Measurements from ENCODE around the gene DACH2.
"Not testable (repeated sequence)": the region's sequence is repeated elsewhere in the genome, so short reads cannot be mapped to it uniquely, and the experiment has no call there.

The DACH2 gene

DNA sequence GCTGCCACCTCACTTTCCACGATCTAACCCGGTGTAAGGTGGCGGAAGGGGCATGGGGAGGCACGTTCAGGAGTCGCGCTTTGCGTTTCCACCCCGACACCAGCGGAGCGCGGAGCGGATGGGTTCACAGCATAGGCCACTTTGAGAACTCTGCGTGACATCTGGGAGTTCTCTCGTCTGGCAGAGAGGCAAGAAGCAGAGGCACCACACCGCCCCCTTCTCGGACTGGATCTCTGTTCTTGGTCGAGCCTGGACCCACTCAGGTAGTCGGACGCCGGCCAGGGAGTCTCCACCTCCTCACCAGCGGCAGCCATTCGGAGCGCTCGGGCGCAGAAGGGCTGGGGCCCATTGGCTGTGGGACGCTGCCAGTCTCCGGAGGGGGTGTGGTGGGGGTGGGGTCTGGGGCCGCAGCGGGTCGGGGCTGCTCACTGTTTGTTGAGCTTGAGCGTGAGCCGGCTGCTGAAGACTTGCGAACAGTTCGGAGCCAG lies at the start of gene DACH2:
DACH2 (plus strand) TSS at position 428 of the 488 bp plus-strand sequence.
- no peak for DNase-seq

DNA sequence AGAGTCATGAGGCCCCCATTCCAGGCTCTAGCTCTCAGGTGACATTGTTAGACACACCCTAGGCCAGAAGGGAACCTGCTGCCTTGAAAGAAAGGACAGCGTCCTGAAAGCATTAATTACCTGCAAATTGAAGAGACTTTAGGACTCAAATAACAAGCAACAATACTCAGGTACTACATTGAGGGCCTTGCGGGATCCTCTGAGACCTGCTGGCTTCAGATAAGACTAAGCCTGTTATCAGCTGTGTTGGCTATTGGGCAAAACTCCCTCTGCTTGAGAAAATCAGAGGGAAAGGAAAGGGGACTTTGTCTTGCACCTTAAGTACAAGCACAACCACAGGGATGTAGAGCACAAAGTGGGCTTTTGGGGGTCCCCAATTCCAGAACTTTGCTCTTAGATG lies 45.9 kb upstream of the DACH2 start:
- DNase-seq = no peak

- no peak for DNase-seq
Measured at GRCh38 chrX:86103061-86103460, 45.2 kb upstream of the DACH2 start.

DNA sequence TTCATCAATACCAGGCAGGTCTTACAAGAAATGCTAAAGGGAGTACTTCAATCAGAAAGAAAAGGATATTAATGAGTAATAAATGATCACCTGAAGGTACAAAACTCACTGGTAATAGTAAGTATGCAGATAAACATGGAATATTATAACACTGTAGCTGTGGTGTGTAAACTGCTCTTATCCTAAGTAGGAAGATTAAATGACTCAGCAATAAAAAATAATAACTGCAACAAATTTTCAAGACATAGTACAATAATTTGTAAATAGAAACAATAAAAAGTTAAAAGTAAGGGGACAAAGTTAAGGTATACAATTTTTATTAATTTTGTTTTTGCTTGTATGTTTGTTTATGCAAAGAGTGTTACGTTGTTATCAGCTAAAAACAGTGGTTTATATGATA lies 43.7 kb upstream of the DACH2 start:
- no peak for DNase-seq

DNA sequence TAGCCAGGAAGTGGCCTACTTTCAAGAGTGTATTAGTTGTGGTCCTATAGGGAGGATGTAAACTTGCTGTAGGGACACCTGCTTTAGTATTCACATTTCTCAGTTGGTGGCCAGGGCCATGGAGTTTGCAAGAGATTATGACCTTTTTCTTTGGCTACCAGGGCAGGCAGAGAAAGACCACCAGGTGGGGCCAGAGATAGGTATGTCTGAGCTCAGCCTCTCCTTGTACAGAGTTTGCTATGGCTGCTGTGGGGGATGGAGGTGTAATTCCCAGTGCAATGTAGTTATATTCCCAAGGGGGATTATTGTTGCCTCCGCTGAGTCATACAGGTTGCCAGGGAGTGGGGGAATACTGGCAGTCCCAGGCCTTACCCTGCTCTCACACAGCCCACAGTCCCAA lies 26.3 kb upstream of the DACH2 start:
- DNase-seq = no peak

GRCh38 chrX:86133761-86134160 lies 14.5 kb upstream of the DACH2 start:
- no peak for DNase-seq

DNA sequence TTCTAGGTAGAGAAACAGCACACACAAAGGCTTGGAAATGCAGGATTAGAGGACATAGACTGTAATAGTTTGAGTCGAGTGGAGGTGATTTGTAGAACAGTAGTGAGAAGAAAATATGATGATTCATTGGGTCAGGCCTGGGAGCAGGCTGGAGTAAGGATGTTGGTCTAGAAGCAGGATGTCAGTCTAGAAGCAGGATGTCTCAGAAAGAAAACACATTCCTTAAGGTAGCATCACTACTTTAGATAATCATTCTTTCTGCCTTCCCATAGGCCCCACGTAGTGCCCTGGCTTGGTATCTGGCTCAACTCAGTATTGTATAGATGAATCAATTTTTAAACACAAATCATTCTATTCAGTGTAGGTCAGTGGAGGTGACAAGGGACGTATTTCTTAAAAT lies 11.2 kb upstream of the DACH2 start:
- no peak for DNase-seq

DNA sequence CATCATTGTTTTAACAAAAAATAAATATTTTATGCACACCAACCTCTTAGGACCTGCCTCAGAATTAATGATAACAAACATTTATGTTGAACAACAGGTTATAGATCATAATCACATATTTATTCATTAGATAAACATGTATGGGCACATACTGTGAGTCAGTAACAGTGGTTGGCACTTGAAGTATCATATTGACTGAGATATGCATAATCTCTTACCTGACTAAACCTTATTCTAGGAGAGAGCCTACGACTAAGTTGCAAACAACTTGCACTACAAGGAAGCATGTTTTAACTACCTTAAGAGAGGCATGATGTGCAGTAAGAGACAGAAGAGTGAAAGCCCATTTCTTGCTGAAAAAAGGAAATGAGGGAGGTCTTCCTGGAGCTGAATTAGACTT lies 6.5 kb upstream of the DACH2 start:
- no peak for DNase-seq

DNA sequence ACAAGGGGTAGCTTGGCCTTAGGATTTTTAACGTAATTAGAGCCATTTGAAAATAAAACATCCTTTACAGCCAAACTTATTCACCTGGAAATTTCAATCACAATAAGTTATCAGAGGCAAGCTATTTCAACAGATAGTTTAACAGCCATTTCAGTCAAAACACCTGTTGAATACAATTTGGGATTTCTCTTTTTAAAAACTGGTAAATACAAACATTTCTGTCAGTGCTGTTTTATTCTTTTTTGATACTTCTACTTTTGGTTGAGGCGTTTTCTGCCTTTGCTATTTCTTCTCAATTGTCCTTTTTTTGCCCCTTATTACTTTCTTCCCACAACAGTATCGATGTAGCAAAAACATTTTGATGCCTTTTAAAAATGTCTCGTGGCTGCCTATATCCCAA lies 2.1 kb upstream of the DACH2 start:
- no peak for DNase-seq

DNA sequence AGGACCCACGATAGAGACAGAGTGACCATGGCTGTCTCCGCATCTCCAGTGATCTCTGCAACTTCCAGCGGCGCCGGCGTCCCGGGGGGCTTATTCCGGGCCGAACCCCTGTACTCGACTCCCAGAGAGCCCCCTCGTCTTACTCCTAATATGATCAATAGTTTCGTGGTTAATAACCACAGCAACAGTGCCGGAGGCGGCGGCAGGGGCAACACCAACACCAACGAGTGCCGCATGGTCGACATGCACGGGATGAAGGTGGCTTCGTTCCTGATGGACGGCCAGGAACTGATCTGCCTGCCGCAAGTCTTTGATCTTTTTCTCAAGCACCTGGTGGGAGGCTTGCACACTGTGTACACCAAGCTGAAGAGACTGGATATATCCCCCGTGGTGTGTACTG lies 343 bp downstream of the DACH2 start:
- DNase-seq = no peak

DNA sequence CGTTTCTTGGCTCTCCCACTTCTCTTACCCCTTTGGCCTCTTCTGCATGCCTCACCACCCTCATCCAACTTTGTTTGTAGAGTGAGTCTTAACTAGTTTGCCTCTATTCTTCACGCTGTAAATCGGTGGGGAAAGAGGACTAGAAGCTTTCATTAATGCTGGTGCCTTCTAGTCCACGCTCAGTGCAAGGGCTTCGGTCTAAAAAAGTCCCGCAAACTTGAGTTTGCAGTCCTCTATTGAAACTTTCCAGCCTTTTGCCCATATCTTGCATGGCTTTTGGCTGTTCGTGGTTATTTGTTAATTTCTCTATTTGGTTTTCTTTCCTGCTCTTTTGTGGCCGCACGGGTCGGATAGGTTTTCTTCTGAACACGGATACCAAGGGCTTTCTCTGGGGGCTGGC lies 868 bp downstream of the DACH2 start:
- no peak for DNase-seq

DNA sequence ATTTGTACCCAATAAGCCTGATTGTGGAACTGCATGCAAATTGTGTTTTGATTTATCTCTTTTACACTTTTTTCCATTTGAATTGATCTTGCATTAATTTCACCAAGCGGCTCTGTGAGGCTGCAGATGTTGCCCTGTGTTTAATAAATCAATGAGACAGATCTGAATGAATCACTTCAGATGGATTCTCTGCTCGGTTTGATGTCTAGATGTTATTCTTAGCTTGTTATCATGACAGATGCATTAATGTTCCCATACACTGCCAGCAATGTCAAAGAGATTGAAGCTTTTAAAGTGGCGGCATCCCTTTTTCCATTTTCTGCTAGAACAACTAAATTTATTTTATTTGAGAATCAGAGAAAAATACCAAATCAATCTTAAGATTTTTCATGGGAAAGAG lies 6.3 kb downstream of the DACH2 start:
- no peak for DNase-seq

DNA sequence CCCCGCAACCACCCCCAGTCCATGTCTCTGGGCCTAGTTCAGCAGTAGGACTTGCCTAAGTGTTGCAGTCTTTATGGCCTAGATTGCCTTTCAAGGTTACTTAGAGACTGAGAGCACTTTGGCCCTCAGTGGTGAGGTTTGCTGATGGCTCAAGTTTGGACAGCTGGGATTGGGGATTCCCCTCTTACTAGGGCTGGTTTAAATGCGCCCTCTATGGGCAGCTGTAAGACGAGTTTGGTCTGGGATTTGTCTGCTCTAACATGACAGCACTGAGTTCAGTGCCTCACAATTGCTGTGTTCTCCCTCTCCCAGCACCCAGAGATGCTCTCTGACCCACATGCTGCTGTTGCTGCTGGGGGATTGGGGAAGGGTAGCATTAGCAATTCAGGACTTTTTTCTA lies 23.1 kb downstream of the DACH2 start:
- no peak for DNase-seq

DNA sequence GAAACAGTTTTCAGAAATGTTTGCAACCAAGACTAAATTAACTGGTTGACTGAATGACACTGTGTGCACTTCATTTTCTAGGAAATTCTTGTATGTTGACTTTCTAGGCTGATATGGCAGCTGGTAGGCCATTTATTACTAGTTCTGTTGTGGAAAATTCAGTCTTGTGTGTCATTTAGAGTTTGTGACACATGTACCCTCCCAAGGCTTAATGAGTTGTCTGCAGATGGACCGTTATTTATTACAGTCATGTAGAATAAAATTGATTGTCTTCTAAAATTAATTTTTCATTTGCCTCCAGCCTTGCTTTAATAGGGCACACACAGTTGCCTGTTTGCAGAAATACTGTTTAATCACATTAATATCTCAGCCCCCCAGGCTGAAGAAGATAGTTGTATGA lies 30.7 kb downstream of the DACH2 start:
- no peak for DNase-seq

- not testable (repeated sequence) for DNase-seq
Measured at GRCh38 chrX:86181325-86181724, 33.1 kb downstream of the DACH2 start.

GRCh38 chrX:86192827-86193226 lies 44.6 kb downstream of the DACH2 start:
- DNase-seq = no peak

DNA sequence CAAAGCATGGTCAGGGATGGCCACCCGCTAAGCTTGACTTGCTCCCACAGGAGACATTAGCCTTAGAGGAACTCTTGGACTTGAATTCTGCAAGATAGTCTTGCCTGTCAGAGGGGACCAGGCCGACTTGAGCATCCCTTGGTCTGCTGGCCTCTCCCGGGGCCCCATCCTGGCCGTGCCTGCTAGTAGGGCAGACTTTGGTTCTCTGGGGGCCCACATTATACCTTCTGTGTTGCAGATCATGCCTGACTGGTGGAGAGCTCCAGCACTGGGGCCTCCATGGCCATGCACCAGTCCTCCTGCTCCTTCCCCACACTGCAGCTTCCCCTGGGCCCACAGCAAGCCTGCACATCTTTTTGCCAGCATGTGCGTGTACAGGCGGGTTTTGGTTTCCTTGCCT lies 46.5 kb downstream of the DACH2 start:
- no peak for DNase-seq

DNA sequence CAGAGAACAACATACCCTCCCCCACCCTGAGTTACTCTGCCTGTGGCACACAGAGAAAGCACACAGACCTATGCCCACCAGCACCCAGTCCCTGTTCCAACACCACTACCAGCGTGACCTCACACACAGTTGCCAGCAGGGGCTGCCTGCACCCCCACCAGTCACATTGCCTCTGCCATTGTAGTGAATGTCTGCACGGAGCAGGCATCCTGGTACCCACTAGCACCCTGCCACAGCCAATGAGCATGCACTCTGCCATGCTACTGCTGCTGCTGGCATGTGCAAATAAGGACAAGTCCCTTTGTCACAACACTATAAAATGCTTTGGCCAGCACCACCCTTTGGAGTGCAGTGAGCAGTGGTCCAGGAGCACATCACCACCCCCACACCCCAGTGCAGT lies 47.1 kb downstream of the DACH2 start:
- DNase-seq = no peak

DNA sequence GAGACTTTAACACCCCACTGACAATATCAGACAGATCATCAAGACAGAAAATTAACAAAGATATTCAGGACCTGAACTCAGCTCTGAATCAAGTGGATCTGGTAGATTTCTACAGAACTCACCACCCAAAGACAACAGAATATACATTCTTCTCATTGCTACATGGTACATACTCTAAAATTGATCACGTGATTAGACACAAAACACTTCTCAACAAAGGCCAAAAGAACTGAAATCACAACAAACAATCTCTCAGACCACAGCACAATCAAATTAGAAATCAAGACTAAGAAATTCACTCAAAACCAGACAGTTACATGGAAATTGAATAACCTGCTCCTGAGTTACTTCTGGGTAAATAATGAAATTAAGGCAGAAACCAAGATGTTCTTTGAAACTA lies 49.6 kb downstream of the DACH2 start:
- no peak for DNase-seq

DNA sequence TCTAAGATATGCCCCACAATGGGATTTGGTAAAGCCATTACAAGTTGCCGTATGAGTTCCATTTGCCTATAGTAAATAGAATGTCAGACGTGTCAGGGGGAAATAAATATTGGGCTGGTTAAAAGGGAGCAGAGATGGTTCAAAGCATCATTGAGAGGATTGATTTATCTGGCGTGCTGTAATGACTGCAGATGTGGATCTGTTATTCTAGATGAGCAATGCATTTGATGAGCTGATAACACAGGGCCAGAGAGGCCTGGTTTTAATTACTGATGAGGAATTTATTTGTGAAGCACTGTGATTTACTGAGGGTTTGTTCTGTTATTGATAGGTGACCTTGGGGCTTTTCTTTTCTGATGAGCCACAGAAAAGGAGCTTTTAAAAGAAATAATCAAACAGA lies 62.5 kb downstream of the DACH2 start:
- no peak for DNase-seq

DNA sequence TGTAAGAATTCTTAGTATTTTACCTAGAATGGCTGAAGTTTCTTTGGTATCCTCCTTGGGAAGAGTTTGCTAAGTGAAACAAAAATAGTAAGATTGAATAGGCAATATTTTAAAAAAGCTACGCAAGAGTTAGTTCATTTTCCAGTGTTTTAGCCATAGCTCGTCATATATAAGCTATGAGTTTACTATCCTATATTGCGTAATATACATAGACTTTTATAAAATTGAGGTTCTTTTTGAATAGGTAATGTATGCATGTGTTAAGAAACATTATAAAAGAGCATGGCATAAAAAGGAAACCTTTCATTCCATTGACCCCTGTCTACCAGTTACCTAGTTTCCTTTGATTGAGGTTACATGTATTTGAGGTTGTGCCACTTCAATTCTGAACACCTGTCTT lies 67.0 kb downstream of the DACH2 start:
- no peak for DNase-seq

- no peak for DNase-seq
Measured at GRCh38 chrX:86237482-86237881, 89.2 kb downstream of the DACH2 start.

DNA sequence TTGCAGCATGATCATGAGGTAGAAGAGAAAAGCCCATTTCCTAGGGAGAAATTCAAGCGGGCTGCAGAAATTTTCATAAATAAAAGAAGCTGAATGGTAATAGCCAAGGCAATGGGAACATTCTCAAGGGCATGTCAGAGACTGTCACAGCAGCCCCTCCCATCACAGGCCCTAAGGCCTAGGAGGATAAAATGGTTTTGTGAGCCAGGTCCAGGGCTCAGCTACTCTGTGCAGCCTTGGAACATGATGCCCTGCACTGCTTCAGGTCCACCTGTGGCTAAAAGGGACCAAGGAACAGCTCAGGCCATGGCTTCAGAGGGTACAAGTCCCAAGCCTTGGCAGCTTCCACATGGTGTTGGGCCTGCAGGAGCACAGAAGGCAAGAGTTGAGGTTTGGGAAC lies 93.3 kb downstream of the DACH2 start:
- DNase-seq = no peak

GRCh38 chrX:86263526-86263925 lies 115.3 kb downstream of the DACH2 start:
- DNase-seq = no peak

GRCh38 chrX:86295293-86295692 lies 147.0 kb downstream of the DACH2 start:
- DNase-seq = no peak

DNA sequence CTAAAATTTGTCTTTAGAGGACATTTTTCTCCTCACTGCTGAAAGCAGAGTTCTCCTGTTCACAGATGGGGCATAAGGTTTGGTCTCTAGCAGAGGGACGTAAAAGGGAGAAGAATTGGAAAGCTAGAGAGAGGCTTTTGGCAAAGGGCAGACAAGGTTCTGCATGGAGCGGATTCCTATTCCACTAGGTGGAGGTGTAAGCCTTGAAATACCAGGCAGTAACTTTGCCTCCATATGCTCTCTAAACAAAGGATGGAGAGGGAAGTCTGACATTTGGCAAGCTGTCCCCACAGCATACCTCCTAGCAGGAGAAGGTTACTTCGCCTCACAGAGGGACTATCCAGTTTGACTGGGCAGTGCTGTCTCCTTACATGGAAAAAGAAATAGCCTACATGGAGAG lies 174.7 kb downstream of the DACH2 start:
- no peak for DNase-seq

Data from DMS79 (cell line).